ENCODE results near the gene MRPS11. TPM values are rescaled to one million over a fixed set of nuclear protein-coding genes. Genes with fewer than 3 reads are reported as not detected.
"Not testable (repeated sequence)": the region's sequence is repeated elsewhere in the genome, so short reads cannot be mapped to it uniquely, and the experiment has no call there.

MRPS11 gene
- total RNA-seq, 1 experiment from 2014 or later: 69.0 TPM

DNA sequence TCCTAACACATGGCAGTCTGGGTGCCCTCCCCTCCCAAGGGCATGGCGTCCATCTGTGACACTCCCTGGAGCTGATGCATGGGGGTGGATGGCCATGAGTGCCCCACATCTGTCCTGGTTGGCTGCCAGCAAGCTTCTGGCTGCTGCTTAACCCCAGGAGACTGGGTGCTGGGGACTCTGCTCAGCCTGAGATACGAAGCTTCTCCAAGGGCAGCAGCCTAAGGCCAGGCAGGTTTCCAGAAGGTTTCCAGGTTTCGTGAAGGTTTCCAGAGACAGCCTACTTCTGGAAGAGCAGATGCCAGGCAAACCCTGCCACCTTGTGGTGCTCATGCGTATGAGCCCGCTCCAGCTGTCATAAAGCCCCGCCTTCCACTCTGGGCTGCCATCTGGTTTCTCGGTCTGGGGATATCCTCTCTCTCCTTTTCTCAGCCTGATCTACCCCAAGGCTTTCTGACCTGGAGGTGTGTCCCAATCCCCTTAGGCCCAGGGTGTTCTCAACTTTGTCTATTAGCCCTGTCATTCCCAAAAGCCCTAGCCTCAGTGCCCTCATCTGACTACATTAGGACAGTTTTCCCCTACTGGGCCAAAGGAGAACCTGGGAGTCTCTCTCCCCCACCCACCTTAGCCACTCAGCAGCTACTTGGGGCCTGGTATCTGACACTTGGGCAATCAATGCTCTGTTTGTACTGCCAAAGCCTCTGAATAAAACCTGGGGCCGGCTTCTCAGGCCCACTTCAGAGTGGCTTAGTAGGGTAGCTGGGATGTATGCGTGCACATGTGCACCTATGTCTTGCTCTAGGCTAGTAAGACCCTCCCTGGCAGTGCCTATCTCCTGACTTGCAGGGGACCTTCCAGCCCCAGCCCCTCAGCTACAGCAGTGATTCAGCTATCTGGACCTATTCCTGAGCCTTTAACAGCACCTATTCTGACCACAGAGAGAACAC is 12.4 kb upstream of the MRPS11 start:
- DNase-seq (ENCODE audit: low read depth): peak; percentile 69

DNA sequence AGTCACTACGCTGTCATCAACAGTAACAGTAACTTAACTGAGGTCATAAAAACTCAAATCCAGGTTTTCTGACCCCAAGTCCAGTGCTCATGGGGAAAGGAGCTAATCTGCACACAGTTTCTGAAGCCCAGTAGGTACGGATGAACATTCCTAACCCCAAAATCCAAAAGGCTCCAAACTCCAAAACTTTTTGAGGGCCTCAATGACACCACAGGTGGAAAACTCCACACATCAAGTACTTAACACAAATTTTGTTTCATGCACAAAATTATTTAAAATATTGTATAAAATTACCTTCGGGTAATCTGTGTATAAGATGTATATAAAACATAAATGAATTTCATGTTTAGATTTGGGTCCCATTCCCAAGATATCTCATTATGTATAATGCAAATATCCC is 10.8 kb upstream of the MRPS11 start:
- DNase-seq (ENCODE audit: low read depth): no peak

DNA sequence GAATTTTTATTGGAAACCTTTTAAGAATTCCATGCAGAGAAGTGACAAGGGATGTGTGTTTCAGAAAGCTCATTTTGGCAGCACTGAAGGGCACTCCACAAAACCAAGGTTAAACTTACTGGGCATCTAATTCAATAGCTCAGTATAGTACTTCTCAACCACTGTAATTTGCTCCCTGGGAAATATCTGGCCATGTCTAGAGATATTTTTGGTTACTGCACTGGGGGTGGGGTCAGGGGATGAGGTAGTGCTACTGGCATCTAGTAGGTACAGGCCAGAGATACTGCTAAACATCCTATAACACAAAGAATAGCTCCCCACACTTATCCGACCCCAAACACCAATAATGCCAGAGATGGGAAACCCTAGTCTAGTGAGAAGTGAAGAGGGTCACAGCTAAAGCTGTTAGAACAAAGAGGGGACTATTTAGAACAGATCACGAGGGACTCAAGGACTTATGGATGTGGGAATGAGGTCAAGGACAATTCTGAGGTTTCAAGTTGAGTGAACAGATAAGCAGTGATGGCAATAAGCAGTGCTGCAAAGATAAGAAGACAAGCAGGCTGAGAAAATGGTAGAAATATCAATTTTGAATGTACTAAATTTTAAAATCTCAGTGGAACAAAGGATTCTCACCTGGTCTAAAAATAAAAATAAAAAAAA is 3.5 kb upstream of the MRPS11 start:
- DNase-seq (ENCODE audit: low read depth): no peak

DNA sequence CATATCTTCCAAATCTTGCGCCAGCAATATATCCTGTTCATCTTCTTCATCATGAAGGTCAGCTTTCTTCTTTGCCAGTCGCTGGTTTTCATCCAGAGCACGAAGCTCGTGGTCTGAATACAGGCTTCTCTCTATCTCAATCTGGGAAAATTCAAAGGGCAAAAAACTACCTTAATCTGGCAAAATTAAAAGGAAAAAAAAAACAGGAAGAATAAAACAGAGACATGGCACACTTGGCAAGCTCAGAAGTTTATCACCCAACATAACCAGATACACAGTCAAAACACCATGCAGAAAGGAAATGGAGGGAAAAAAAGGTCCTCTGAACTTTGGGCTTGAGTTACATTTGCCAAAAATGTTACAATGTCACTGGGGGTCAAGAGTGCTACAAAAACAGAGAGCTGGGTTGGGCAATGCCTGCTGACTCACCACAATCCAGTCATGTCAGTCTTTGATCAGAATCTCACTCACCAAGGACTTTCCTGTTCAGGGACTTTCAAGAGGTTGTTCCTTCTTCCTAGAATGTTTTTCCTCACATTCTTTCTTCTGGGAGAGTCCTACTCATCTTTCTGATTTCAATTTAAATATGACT is 1.8 kb upstream of the MRPS11 start:
- peak; percentile 65 for DNase-seq (ENCODE audit: low read depth)

DNA sequence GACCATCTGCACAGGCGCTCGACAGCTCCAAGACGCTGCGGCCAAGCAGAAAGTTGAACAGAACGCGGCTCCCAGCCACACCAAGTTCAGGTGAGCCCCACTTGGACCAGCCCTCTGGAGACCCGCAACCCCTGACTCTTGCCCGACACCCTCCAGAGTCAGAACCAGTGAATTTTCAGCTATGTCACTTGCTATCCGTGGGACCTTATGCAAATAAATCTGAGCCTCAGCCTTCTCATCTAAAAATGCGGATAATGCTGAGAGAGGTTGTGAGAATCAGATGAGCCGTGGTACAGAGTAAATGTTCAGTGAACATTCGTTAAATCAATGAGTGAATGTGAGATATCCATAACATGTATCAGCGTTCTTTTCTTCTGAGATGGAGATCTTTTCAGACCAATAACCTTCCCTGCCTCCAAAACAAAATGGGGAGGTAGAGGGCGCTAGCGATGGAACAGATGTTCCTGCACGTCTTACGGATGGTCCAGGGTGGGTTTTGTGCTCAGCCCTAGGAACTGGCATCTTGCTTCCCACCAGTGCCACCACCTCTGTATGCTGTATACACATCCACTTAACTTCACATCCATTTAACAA is 524 bp downstream of the MRPS11 start:
- DNase-seq (ENCODE audit: low read depth): no peak

DNA sequence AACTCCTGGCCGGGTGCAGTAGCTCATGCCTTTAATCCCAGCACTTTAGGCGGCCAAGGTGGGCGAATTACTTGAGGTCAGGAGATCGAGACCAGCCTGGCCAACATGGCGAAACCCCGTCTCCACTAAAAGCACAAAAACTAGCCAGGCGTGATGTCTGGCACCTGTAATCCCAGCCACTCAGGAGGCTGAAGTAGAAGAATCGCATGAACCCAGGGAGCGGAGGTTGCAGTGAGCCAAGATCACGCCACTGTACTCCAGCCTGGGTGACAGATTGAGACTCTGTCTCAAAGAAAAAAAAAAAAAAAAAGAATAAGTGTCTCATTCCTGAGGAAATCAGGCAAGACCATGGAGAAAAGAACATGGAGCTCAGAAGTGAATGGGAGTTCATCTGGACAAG is 1.2 kb downstream of the MRPS11 start:
- DNase-seq (ENCODE audit: low read depth): not testable (repeated sequence)

DNA sequence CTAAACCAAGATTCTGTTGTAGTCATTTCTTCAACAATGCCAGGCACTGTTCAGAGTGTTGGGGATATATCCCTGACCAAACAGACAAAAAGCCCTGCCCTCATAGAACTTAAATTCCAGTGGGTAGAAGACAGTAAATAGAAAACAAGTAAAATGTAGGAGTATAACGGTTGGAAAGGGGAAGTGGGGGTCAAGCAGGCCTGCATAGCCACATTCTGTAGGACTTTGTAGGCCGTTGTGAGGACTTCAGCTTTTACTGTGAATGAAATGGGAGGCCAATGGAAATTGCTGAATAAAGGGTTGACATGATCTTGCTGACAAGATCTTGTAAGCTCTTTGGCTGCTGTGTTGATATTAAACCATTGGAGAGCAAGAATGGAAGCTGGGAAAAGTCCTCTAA is 1.8 kb downstream of the MRPS11 start:
- DNase-seq (ENCODE audit: low read depth): no peak

DNA sequence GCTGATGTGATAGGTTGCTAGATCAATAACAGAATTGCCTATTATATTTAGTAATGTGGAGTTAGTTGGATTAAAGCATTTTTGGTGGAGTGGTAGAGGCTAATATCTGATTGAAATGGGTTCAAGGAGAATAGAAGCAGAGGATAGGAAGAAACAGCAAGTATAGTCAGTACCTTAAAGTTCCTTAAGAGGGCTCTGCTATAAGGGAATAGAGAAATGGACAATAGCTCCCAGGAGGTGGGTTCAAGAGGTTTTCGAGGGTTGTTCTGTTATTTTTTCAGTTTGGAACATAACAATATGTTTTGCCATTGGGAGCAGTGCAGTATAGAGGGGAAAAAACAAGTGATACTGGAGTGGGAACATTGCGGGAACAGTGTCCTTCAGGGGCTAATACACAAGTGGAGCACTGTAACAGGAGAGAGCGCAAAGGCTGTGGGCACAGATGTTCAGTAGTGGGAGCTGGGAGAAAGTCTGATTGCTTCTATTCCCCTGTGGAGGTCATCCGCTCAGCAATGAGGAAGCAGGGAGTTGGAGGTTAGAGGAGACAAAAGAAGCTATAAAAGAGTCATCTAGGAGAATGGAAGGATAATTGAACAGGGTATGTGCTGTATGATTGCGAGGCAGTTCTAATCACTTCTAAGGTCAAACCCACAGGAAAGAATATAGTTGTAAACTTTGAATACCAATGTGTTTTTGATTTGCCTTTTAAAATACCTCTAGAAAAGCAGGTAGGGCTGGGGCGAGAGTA is 3.3 kb downstream of the MRPS11 start:
- no peak for DNase-seq (ENCODE audit: low read depth)

DNA sequence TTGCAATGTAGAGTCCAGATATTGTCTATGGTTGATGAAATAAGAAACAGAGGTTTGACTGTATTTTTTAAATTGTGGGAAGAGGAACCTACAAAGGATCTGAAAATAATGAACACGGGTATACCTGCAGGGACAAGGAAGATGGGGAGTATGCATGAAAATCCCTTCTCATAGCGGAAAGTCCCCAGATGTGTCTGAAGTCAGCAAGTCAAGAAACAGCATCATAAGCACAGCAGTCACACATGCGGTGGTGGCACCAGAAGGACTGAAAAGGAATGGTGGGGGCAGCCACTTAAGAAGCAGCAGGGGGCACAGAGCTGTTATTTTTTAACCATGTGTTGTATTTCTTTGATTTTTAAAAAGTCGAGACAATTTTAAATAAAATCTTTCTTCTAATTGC is 4.7 kb downstream of the MRPS11 start:
- no peak for DNase-seq (ENCODE audit: low read depth)

DNA sequence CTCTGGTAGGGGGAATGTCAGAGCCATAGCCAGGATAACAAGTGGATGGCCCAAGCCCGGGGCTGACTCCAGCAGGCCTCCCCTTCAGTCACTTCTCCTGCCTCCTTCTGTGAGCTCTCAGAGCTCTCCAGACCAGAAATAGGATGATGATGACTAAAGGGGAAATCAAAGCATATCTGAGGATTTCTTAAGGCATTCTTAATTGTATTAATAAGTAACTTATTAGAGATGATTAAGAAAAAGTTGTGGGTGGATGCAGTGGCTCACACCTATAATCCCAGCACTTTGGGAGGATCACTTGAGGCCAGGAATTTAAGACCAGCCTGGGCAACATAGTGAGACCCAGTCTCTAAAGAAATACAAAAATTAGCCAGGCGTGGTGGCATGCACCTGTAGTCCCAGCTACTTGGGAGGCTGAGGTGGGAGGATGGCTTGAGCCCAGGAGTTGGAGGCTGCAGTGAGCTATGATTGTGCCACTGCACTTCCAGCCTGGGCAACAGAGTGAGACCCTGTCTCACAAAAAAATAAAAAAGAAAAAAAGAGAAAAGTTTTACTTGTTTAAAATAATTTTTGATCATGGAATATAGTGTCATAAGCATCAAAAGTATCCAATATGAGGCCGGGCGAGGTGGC is 6.3 kb downstream of the MRPS11 start:
- DNase-seq (ENCODE audit: low read depth): not testable (repeated sequence)

DNA sequence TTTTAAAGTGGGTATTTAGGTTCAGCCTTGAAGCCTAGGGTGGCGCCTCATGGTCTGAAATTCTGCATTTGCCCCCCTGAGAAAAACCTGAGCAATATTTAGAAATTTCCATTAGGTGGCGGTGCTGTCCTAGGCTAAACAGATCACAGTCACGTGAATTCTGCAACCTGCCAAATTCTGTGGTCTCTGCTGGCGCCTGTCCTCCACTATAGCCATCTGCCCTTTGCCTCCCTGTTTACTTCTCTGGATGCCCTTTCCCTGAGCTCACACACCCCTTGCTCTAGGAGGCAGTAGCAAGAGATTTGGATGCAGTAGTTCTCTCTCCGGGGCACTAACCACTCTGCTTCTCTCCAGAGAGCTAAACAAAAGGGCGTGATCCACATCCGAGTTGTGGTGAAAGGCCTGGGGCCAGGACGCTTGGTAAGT is 9.1 kb downstream of the MRPS11 start:
- peak; percentile 34 for DNase-seq (ENCODE audit: low read depth)

DNA sequence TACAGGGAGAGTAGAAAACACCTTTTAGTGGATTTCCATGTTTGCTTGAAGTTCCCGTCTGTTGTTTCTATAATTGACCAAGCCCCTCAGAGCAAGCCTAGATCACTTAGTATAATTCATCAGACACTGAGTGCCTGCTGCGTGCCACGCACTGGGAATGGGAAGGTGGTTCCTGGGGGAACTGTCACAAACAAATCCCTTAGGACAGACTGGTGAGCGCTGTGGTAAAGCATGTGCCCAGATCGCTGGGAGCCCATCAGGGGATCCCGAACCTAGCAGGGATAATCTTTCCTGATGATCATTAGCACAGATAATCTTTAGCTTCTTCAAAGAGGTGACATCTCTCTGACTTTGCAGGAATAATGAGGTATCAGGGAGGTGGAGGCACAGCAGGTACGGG is 9.6 kb downstream of the MRPS11 start:
- DNase-seq (ENCODE audit: low read depth): no peak

DNA sequence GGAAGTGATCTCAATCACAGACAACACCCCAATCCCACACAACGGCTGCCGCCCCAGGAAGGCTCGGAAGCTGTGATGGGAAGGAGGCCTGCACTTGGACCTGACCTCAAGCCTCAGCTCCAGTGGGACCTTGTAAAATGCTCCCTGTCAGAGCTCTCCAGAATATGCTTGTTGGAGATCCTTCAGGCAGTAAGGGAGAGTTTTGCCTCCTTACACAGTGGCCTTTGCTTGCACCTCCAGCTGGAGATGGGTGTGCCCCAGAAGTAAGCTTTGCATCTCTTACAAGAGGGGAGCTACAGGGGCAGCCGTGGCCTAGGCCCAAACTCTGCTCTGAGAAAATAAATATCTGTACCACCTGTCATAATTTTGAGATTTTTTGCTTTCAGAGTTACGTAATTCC is 10.4 kb downstream of the MRPS11 start:
- DNase-seq (ENCODE audit: low read depth): no peak

DNA sequence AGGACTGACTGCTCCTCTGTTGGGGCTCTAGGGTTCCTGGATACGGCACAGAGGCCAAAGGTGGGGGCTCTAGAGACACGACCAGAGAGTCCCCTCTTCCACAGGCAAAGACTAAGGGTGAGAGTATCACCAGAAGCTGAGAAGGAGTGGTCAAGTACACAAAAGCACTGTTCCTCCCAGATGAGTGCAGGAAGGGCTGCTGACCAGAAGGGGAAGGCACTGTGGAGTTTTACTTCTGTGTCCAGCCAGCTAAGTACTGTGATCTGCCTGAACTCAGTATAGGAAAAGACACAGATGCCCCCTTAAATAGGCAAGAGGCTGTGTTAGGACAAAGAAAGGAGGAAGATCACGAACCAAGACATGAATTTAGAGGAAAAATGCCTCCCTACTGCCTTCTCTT is 11.7 kb downstream of the MRPS11 start:
- peak; percentile 4 for DNase-seq (ENCODE audit: low read depth)

DNA sequence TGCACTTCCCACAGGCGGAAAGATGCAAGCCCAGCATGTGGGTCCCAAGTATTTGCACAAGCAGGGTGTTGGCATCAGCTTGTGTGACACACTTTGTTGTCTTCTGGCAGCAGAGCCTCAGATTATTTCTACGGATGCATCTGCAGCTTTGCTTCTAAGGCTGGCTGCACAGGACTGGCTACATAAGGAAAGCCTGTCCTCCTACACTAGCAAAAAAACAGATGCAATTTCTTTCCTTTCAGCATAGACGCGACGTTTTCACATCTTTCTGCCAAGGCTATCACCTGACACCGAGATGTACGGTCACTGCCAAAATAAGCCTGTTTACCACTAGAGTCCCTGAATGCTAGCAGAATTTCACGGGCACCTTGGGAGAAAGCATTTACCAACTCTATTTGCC is 13.5 kb downstream of the MRPS11 start:
- DNase-seq (ENCODE audit: low read depth): no peak

DNA sequence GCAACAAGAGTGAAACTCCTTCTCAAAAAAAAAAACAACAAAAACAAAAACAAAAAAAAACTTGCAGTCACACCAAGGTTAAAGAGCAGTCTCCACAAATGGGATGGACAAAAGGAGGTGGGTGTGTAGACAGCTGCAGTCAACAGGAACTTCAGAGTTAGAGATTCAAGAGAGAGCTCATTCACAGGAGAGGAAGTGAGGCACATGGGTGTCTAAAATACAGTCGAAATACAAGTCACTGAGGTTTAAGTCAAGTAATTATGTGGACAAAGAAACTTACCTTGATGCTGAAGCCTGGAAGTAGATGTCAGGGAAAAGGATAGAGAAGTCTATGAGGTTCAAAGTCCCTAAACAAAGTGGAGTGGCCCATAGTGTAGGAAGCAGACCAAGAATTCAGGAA is 14.8 kb downstream of the MRPS11 start:
- DNase-seq (ENCODE audit: low read depth): no peak

DNA sequence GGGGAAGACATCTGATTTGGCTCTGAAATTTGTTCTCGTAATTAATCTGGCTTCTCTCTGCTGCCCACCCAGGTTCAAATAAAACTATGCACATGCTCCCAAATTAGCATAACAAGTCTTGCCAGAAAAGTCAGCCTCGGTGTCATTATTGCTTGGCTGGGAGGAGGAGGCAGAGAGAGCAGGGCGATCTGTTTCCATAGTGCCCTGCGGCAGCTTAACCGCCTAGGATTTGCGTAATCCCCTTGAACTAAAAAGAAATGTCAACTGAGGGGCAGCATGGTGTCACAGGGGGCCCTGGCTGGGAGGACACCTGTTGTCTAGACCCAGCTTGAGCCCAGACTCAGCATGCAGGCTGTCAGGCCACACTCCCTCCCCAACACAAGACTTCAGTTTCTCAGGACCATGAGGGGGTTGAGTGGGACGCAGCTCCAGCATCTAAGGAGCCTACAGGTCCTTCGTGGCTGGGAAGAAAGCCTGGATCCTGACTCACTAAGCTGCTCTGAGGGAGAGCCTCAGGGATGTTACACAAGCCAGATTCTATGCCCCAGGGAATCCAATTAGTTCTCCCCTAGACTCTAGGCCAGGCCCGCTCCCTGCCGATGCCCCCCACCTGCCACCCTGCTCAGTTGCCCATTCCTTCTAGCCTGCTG is 17.3 kb downstream of the MRPS11 start:
- DNase-seq (ENCODE audit: low read depth): peak; percentile 22

DNA sequence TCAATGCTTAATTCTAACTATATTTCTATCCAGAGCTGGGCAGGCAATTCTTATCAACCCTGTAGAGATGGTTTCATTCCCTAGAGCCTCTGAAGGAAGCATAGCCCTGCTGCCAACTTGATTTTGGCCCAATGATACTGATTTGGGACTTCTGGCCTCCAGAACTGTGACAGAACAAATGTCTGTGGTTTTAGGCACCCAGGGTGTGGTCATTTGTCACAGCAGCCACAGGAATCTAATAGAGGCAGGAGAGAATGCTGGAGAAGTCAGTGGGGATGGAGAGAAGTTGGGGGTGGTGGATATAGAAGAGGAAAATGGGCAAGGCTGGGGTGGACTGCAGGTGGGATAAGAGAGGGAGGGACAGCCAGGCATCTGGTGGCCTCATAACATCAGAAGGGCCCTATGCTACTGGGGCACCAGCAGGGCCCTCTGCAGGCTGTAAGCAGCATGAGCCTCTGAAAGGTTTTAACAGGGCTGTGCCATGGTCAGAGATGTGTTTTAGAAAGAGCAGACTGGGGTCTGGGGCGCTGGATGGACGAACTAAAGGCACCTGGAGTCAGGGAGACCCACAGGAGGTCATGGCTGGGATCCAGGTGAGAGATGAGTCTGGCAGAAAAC is 19.8 kb downstream of the MRPS11 start:
- DNase-seq (ENCODE audit: low read depth): peak; percentile 16

DNA sequence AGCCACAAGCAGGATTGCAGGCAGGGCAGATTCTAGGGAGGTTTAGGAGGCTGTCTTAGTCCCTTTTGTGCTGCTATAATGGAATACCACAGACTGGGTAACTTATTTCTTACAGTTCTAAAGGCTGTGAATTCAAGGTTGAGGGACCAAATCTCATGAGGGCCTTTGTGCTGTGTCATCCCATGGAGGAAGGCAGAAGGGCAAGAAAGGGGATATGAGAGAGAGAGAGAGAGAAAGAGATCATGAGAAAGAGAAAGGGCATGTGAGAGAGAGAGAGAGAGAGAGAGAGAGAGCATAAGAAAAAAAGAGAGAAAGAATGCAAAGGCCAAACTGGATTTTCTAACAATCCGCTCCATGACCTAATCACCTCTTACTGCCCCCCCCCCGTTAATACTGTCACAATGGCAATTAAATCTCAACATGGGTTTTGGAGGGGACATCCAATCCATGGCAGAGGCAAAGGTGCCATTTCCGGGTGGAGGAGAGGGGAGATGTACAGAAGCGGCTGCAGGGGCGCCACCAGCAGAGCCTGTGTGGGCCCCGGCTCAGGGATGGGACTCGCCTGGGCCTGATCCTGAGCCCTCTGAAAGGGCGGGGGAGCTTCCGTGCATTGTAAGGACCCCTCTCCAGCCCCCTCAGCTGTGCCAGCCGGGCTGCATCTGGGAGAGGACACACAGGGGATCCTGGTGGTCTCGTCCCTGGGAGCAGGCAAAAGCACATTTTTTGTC is 20.5 kb downstream of the MRPS11 start:
- DNase-seq (ENCODE audit: low read depth): no peak
